ENCODE results near the gene MED13L. TPM values are rescaled to one million over a fixed set of nuclear protein-coding genes. Genes with fewer than 3 reads are reported as not detected.

Gene MED13L
- total RNA-seq, 1 donor from 2014 or later: 179 TPM

DNA sequence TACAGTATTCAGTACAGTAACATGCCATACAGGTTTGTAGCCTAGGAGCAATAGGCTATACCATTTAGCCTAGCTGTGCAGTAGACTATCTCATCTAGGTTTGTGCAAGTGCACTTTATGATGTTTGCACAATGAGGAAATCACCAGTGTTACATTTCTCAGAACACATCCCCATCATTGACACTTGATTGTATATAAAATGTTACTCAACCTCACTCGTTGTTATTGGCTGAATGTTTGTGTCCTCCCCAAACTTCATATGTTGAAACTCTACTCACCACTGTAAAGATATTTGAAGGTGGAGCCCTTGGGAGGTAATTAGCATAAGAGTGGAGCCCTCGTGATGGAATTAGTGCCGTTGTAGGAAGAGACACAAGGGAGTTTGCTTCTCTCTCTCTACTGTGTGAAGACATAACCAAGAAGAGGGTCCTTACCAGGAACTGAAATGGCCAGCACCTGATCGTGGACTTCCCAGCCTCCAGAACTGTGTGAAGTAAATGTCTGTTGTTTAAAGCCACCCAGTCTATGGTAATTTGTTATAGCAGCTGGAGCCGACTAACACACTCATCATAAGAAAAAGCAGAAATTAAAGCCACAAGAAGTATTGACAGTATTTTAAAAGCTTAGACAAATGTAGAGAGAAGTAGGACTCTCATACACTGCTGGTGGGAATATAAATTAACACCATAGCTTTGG, 3.2 kb upstream of the MED13L start:
- no peaks in the 10 kb centered on the region for H3K9me3 ChIP-seq (ENCODE audit: control insufficient read depth in 3 of 3, low read length in 3 of 3)
- H3K9ac ChIP-seq (ENCODE audit: low read depth in 1 of 3, low read length in 3 of 3): no peak overlapping the region
- no peak overlapping the region for H3K27ac ChIP-seq (ENCODE audit: low read depth, low read length)
- no peaks in the 10 kb centered on the region for H3K27me3 ChIP-seq (ENCODE audit: control insufficient read depth in 3 of 3, insufficient read depth in 3 of 3, low read length in 3 of 3)
- H3K36me3 ChIP-seq (ENCODE audit: control insufficient read depth in 3 of 3, insufficient read depth in 3 of 3, low read length in 3 of 3): no peaks in the 10 kb centered on the region
- peaks cover 3 to 5% (median 5%) of the 10 kb centered on the region in 3 donors for H3K4me1 ChIP-seq (ENCODE audit: control insufficient read depth in 3 of 3, insufficient read depth in 3 of 3, low read length in 3 of 3)
- no peak overlapping the region for H3K4me3 ChIP-seq (ENCODE audit: low read length in 3 of 3)

DNA sequence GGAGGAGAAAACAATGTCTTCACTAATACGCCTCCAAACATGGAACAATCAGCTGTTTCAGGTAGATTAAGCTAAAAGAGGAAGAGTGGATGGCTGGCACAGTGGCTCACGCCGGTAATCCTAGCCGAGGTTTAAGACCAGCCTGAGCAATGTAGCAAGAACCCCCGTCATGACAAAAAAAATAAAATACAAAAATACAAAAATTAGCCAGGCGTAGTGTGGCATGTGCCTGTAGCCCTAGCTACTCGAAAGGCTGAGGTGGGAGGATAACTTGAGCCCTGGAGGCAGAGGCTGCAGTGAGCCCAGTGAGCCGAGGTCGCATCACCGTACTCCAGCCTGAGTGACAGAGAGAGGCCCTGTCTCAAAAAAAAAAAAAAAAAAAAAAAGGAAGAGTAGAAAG, 1.2 kb upstream of the MED13L start:
- peaks cover 8 to 13% (median 10%) of the 10 kb centered on the region in 3 donors for H3K4me1 ChIP-seq (ENCODE audit: control insufficient read depth in 3 of 3, insufficient read depth in 3 of 3, low read length in 3 of 3)
- no peak overlapping the region for H3K27ac ChIP-seq (ENCODE audit: low read depth, low read length)
- peak overlapping the region in 2 of 3 donors; percentile 58 to 68 for H3K4me3 ChIP-seq (ENCODE audit: low read length in 3 of 3)
- peak overlapping the region in 1 of 3 donors; percentile 59 for H3K9ac ChIP-seq (ENCODE audit: low read depth in 1 of 3, low read length in 3 of 3)
- H3K9me3 ChIP-seq (ENCODE audit: control insufficient read depth in 3 of 3, low read length in 3 of 3): no peaks in the 10 kb centered on the region
- no peaks in the 10 kb centered on the region for H3K36me3 ChIP-seq (ENCODE audit: control insufficient read depth in 3 of 3, insufficient read depth in 3 of 3, low read length in 3 of 3)
- no peaks in the 10 kb centered on the region for H3K27me3 ChIP-seq (ENCODE audit: control insufficient read depth in 3 of 3, insufficient read depth in 3 of 3, low read length in 3 of 3)

DNA sequence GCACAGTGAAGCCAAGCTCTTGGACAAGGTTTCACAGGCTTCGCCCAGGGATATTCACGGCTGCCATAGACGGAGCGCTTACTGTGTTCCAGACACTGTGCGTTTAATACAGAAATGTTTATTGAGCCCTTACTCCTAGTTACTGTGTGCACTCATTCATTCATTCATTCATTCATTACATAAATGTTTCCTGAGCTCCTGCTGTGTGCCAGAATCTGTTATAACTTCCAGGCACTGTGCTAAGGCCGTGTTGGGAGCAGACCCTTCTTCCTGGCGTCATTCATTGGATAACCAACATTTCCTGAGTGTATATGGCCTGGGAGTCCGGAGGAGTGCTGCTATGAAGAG, 760 bp upstream of the MED13L start:
- H3K4me1 ChIP-seq (ENCODE audit: control insufficient read depth in 3 of 3, insufficient read depth in 3 of 3, low read length in 3 of 3): peaks cover 11 to 15% (median 12%) of the 10 kb centered on the region in 3 donors
- H3K36me3 ChIP-seq (ENCODE audit: control insufficient read depth in 3 of 3, insufficient read depth in 3 of 3, low read length in 3 of 3): no peaks in the 10 kb centered on the region
- no peaks in the 10 kb centered on the region for H3K9me3 ChIP-seq (ENCODE audit: control insufficient read depth in 3 of 3, low read length in 3 of 3)

DNA sequence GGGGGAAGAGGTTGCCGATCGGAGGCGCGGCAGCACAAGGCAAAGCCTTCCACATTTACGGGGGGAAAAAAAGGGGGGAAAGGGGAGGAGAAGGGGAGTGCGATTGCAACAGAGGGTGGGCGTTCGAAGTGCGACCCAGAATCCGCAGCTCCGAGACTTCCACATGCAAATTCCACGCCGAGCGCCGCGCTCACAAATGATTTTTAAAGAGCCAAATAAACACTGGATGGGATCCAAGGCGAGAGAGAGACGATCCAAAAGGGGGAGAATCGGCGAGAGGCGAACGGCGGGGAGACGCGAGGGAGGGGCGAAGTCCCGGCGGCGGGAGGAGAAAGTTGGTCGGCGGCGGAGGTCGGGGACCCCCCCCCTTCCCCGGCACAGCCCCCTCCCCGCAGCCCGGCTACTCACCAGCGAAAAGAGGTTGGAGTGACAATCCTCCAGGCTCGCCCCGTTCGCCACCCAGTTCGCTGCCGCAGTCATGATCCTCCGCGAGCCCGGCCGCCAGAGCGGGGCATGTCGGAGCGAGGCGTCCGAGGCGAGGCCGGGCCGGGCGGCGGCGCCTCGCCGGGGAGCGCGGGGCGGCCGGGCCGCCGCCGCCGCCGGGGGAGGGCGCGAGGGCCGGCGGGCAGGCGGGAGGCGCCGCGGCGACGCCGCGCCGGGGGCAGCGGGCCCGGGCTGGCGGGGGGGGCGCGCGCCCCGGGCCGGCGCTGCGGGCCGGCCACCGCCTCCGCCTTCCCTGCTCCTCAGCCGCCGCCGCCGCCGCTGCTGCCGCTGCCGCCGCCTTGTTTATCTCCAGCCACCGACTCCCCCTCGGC, 634 bp downstream of the MED13L start:
- no peaks in the 10 kb centered on the region for H3K27me3 ChIP-seq (ENCODE audit: control insufficient read depth in 3 of 3, insufficient read depth in 3 of 3, low read length in 3 of 3)
- no peaks in the 10 kb centered on the region for H3K36me3 ChIP-seq (ENCODE audit: control insufficient read depth in 3 of 3, insufficient read depth in 3 of 3, low read length in 3 of 3)
- H3K4me3 ChIP-seq (ENCODE audit: low read length in 3 of 3): peak overlapping the region; percentile 81 to 93 (median 90)
- peaks cover 15 to 16% (median 16%) of the 10 kb centered on the region in 3 donors for H3K4me1 ChIP-seq (ENCODE audit: control insufficient read depth in 3 of 3, insufficient read depth in 3 of 3, low read length in 3 of 3)
- H3K27ac ChIP-seq (ENCODE audit: low read depth, low read length): peak overlapping the region; percentile 92
- no peaks in the 10 kb centered on the region for H3K9me3 ChIP-seq (ENCODE audit: control insufficient read depth in 3 of 3, low read length in 3 of 3)
- peak overlapping the region; percentile 73 to 92 (median 89) for H3K9ac ChIP-seq (ENCODE audit: low read depth in 1 of 3, low read length in 3 of 3)

More for the DNA sequence above, 760 bp upstream of the MED13L start:
- H3K4me3 ChIP-seq (ENCODE audit: low read length in 3 of 3): peak overlapping the region; percentile 58 to 68 (median 61)
- peak overlapping the region; percentile 36 for H3K27ac ChIP-seq (ENCODE audit: low read depth, low read length)
- peak overlapping the region; percentile 59 to 81 (median 76) for H3K9ac ChIP-seq (ENCODE audit: low read depth in 1 of 3, low read length in 3 of 3)
- no peaks in the 10 kb centered on the region for H3K27me3 ChIP-seq (ENCODE audit: control insufficient read depth in 3 of 3, insufficient read depth in 3 of 3, low read length in 3 of 3)

DNA sequence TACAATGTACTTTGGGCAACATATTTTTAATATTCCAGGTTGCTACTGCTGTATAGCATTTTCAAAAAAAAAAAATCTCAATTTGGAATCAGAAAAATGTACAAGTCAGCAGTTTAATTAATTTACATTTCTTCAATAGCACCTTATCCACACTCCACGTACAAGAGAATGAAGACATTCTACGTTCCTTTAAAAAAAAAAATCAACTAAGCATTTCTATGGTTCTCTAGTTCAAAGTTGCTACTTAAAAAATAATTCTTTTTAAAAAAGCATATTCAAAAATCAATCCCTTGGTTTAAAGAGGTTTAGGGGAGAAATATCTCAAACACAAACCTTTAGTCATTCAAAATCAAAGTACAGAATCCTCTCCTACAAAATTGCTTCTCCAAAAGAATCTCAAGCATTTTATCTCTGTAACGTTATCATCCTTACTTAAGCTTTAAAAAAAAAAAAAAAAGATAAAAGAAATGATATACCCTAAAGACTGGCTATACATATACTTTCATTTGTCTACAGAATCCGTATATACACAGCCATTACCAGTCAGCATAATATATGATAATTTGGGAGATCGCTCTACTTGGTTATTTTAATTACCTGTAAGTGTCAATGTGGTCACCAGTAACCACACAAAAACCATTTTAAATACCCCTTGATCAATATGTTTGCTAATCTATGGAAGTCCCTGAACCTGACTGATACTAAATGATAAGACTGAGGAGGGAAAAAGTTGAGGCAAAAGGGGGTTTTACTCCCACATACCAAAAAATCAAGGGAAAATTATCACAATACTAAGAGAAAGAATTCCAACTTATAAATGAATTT, 2.7 kb downstream of the MED13L start:
- no peaks in the 10 kb centered on the region for H3K9me3 ChIP-seq (ENCODE audit: control insufficient read depth in 3 of 3, low read length in 3 of 3)
- H3K4me1 ChIP-seq (ENCODE audit: control insufficient read depth in 3 of 3, insufficient read depth in 3 of 3, low read length in 3 of 3): peaks cover 15 to 16% (median 16%) of the 10 kb centered on the region in 3 donors
- H3K27me3 ChIP-seq (ENCODE audit: control insufficient read depth in 3 of 3, insufficient read depth in 3 of 3, low read length in 3 of 3): no peaks in the 10 kb centered on the region
- H3K9ac ChIP-seq (ENCODE audit: low read depth in 1 of 3, low read length in 3 of 3): peak overlapping the region in 2 of 3 donors; percentile 89 to 92
- peak overlapping the region in 2 of 3 donors; percentile 81 to 90 for H3K4me3 ChIP-seq (ENCODE audit: low read length in 3 of 3)
- H3K36me3 ChIP-seq (ENCODE audit: control insufficient read depth in 3 of 3, insufficient read depth in 3 of 3, low read length in 3 of 3): no peaks in the 10 kb centered on the region
- H3K27ac ChIP-seq (ENCODE audit: low read depth, low read length): no peak overlapping the region

DNA sequence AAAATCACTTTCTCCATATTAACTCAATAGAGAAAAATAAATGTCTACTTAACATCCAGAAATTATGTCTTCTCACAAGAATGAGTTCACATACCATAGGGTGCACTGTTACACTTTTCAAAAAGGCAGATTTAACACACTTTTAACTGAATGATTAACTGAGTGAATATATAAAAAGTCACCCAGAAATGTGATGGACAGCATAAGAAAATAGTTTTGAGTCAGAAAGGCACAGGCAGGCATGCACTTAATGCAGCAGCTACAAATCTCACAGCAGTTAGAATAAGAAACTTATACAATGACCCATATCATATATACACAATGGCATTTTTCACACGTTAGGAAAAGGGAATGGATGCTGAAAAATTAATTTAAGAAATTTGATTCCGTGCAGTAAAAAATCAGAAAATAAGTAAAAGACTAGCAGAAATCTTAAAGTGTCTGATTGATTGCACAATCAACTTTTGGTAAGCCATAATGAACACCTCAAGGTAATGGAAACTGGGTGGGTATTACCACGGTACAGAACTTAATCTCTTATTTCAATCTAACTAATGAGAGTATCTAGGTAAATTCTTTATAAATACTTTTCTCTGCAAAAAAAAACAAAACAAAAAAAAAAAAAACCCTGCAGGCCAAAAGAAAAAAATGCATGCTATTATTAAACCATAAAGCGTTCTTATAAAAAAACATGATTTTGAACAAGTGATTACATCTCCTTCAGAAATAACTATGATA, 3.5 kb downstream of the MED13L start:
- H3K36me3 ChIP-seq (ENCODE audit: control insufficient read depth in 3 of 3, insufficient read depth in 3 of 3, low read length in 3 of 3): no peaks in the 10 kb centered on the region
- no peaks in the 10 kb centered on the region for H3K27me3 ChIP-seq (ENCODE audit: control insufficient read depth in 3 of 3, insufficient read depth in 3 of 3, low read length in 3 of 3)
- peaks cover 15 to 16% (median 16%) of the 10 kb centered on the region in 3 donors for H3K4me1 ChIP-seq (ENCODE audit: control insufficient read depth in 3 of 3, insufficient read depth in 3 of 3, low read length in 3 of 3)
- H3K4me3 ChIP-seq (ENCODE audit: low read length in 3 of 3): peak overlapping the region in 2 of 3 donors; percentile 1 to 19
- no peak overlapping the region for H3K27ac ChIP-seq (ENCODE audit: low read depth, low read length)
- no peak overlapping the region for H3K9ac ChIP-seq (ENCODE audit: low read depth in 1 of 3, low read length in 3 of 3)
- H3K9me3 ChIP-seq (ENCODE audit: control insufficient read depth in 3 of 3, low read length in 3 of 3): no peaks in the 10 kb centered on the region

DNA sequence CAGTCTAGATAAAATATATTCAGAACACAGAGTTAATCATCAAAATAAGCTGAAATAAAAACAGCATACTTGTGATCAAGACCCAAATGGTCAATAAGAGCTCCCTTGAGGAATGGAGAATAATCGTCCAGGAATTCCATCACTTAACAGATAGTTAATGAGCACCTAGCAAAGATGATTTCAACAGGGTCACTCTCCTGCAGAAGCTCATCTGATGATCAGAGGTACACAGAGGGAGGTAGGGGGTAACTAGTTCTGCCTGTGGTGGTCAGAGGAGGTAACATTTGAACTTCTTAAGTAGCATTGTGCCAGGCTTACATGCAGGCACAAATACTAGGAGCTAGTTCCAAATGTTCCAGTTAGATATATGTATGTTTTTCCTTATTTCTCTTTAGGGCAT, 9.5 kb downstream of the MED13L start:
- H3K4me1 ChIP-seq (ENCODE audit: control insufficient read depth in 3 of 3, insufficient read depth in 3 of 3, low read length in 3 of 3): peaks cover 37 to 41% (median 38%) of the 10 kb centered on the region in 3 donors
- H3K27me3 ChIP-seq (ENCODE audit: control insufficient read depth in 3 of 3, insufficient read depth in 3 of 3, low read length in 3 of 3): no peaks in the 10 kb centered on the region
- H3K9ac ChIP-seq (ENCODE audit: low read depth in 1 of 3, low read length in 3 of 3): no peak overlapping the region
- H3K9me3 ChIP-seq (ENCODE audit: control insufficient read depth in 3 of 3, low read length in 3 of 3): no peaks in the 10 kb centered on the region
- H3K36me3 ChIP-seq (ENCODE audit: control insufficient read depth in 3 of 3, insufficient read depth in 3 of 3, low read length in 3 of 3): no peaks in the 10 kb centered on the region
- no peak overlapping the region for H3K27ac ChIP-seq (ENCODE audit: low read depth, low read length)
- no peak overlapping the region for H3K4me3 ChIP-seq (ENCODE audit: low read length in 3 of 3)

DNA sequence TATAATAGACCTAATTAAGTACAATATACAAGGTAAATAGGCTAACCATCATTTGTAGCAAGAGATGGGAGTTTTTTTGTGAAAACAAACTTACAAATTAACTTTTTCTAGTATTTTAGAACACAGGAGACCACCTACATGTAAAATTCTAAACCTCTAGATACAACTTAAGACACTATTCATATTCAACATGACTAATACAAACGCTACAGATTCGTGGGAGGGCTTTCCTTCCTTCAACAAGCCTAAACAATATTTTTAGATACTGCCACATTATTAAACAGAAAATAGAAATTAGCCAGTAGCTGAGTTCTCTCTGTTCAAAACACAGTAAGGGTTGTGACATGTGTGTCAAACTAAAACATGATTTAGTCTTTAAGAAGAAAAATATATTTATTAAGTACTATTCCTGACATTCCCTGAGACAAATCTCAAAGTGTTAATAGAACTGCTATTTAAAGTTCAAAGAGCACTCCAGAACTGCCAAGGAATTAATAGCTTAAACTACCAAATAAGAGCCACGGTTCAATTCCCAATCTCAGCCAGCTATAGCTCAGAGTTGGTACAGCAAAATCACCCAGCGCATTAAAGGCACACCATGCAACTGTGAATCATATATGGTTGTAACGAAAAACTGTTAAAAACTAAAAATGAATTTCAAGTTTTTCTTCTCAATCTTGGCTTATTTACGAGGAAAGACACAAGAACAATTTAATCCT, 10.7 kb downstream of the MED13L start:
- Histone ChIP-seq H3K36me3 (ENCODE audit: control insufficient read depth in 3 of 3, insufficient read depth in 3 of 3, low read length in 3 of 3) (no peaks in the 10 kb centered on the region), H3K4me3 (ENCODE audit: low read length in 3 of 3) (no peak overlapping the region), H3K4me1 (ENCODE audit: control insufficient read depth in 3 of 3, insufficient read depth in 3 of 3, low read length in 3 of 3) (peaks cover 37 to 44% (median 39%) of the 10 kb centered on the region in 3 donors), H3K9ac (ENCODE audit: low read depth in 1 of 3, low read length in 3 of 3) (peak overlapping the region in 2 of 3 donors; percentile 18 to 54), H3K27ac (ENCODE audit: low read depth, low read length) (no peak overlapping the region), H3K9me3 (ENCODE audit: control insufficient read depth in 3 of 3, low read length in 3 of 3) (no peaks in the 10 kb centered on the region), H3K27me3 (ENCODE audit: control insufficient read depth in 3 of 3, insufficient read depth in 3 of 3, low read length in 3 of 3) (no peaks in the 10 kb centered on the region)

DNA sequence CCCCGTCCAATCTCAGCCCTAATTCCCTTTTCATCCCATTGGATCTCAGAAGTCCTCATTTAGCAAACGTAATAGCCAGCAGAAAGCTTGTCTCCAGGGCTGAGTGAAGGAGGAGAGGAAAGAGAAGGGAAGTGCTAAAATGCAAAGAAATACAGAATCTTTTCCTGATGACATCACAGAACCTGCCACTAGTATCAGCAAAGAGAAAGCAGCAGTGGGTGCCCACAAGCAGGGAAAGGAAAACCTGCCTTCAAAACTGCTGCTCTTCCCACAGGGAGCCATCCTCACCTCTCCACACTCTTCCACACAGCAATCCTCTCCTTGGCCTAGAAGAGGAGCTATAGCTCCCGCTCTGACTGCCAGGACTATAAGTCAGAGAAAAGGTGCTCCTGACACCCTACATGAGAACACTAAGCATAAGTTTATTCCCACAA, 11.3 kb downstream of the MED13L start:
- H3K4me1 ChIP-seq (ENCODE audit: control insufficient read depth in 3 of 3, insufficient read depth in 3 of 3, low read length in 3 of 3): peaks cover 39 to 44% (median 39%) of the 10 kb centered on the region in 3 donors
- no peaks in the 10 kb centered on the region for H3K27me3 ChIP-seq (ENCODE audit: control insufficient read depth in 3 of 3, insufficient read depth in 3 of 3, low read length in 3 of 3)
- H3K9ac ChIP-seq (ENCODE audit: low read depth in 1 of 3, low read length in 3 of 3): peak overlapping the region in 1 of 3 donors; percentile 12
- no peaks in the 10 kb centered on the region for H3K36me3 ChIP-seq (ENCODE audit: control insufficient read depth in 3 of 3, insufficient read depth in 3 of 3, low read length in 3 of 3)
- H3K4me3 ChIP-seq (ENCODE audit: low read length in 3 of 3): peak overlapping the region in 1 of 3 donors; percentile 6
- no peak overlapping the region for H3K27ac ChIP-seq (ENCODE audit: low read depth, low read length)
- H3K9me3 ChIP-seq (ENCODE audit: control insufficient read depth in 3 of 3, low read length in 3 of 3): no peaks in the 10 kb centered on the region

All from skeletal muscle tissue (tissue), 4 donors.